HG03571 (cell line): ENCODE results near the gene SHANK2.

ENCODE experiments used
- ATAC-seq: cut with Tn5 transposase; IDR thresholded peaks from one replicate; pipeline ENCODE4 v1.9.1; 2021; ENCODE audit not compliant: unreplicated experiment

Gene SHANK2

DNA sequence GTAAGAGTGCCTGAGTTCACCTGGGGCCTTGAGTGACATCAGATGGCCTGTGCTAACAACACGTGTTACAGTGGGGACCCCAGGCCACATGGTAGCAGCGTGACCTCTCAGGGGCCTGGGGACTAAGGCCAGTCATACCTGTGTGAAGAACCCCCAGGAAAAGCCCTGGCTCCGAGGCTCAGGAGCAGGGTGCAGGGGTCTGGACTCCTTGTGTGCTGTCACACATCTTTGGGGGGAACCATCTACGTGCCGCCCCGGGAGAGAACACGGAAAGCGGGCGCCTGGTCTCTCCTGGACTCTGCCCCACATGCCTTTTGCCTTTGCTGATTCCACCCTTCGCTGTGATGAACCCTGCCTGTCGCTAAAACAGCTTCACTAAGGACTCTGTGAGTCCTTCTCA is 48.7 kb downstream of the SHANK2 start:
- ATAC-seq: no peak

DNA sequence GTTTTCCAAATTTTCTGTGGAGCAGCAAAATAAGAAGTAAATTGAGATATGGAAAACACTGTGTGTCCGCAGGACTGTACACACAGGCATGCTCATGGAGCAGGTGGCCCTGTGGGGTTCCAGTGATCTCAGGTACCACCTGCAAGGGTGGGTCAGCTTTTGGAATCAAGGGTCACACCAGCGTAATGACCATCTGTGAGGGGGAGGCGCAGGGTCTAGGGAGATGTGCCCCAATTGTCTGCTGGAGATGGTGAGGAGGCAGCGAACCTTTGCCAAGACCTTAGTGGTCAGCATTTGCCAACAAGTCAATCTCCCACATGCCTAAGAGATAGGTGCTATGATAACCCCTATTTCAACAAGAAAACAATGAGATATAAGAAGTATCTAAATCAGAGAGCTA is 49.4 kb downstream of the SHANK2 start:
- no peak for ATAC-seq

GRCh38 chr11:71202598-71202944 is 49.8 kb downstream of the SHANK2 start:
- ATAC-seq: no peak
